ENCODE measurements around the gene SLC35B2. TPM values are rescaled to one million over a fixed set of nuclear protein-coding genes. Genes with fewer than 3 reads are reported as not detected.
A peak's percentile ranks its signal among the peaks of the same experiment; 100 is the strongest.

Gene SLC35B2
- total RNA-seq, 2 donors from 2014 or later: 42.7 to 52.2 TPM

- H3K9ac ChIP-seq (ENCODE audit: low read depth in 2 of 2, low read length in 2 of 2): no peak overlapping the region
- intact Hi-C loops (cut with DNase I): no loop called here
- no peaks in the 10 kb centered on the region for H3K36me3 ChIP-seq
- peaks cover 3% of the 10 kb centered on the region for H3K4me1 ChIP-seq
- no peak for DNase-seq
- H3K27ac ChIP-seq: no peak overlapping the region
- H3K27me3 ChIP-seq: no peaks in the 10 kb centered on the region
- no peaks in the 10 kb centered on the region for H3K9me3 ChIP-seq
- H3K4me3 ChIP-seq: no peak overlapping the region
- no peak for TF ChIP-seq CTCF (IDR thresholded peaks at IDR 0.05)
Observed at GRCh38 chr6:44228433-44228832, 28.9 kb downstream of the SLC35B2 start.

- TF ChIP-seq CTCF (IDR thresholded peaks at IDR 0.05): no peak
- no peak overlapping the region for H3K27ac ChIP-seq
- peaks cover 3% of the 10 kb centered on the region for H3K4me1 ChIP-seq
- H3K4me3 ChIP-seq: no peak overlapping the region
- no peaks in the 10 kb centered on the region for H3K36me3 ChIP-seq
- intact Hi-C loops (cut with DNase I): no loop called here
- H3K27me3 ChIP-seq: no peaks in the 10 kb centered on the region
- no peak overlapping the region for H3K9ac ChIP-seq (ENCODE audit: low read depth in 2 of 2, low read length in 2 of 2)
- DNase-seq: no peak
- H3K9me3 ChIP-seq: no peaks in the 10 kb centered on the region
Observed at GRCh38 chr6:44228031-44228430, 29.3 kb downstream of the SLC35B2 start.

- Histone ChIP-seq H3K27ac (no peak overlapping the region), H3K9ac (ENCODE audit: low read depth in 2 of 2, low read length in 2 of 2) (no peak overlapping the region), H3K27me3 (no peaks in the 10 kb centered on the region), H3K36me3 (no peaks in the 10 kb centered on the region), H3K4me3 (no peak overlapping the region), H3K4me1 (peaks cover 3% of the 10 kb centered on the region), H3K9me3 (no peaks in the 10 kb centered on the region)
- intact Hi-C loops (cut with DNase I): no loop called here
- no peak for TF ChIP-seq CTCF (IDR thresholded peaks at IDR 0.05)
- DNase-seq: no peak
Observed at GRCh38 chr6:44227148-44227793, 30.1 kb downstream of the SLC35B2 start.

- TF ChIP-seq CTCF (IDR thresholded peaks at IDR 0.05): no peak
- H3K36me3 ChIP-seq: no peaks in the 10 kb centered on the region
- H3K9ac ChIP-seq (ENCODE audit: low read depth in 2 of 2, low read length in 2 of 2): no peak overlapping the region
- DNase-seq: no peak
- no peaks in the 10 kb centered on the region for H3K9me3 ChIP-seq
- no peak overlapping the region for H3K4me3 ChIP-seq
- no peak overlapping the region for H3K27ac ChIP-seq
- no peaks in the 10 kb centered on the region for H3K27me3 ChIP-seq
- peaks cover 7% of the 10 kb centered on the region for H3K4me1 ChIP-seq
- intact Hi-C loops (cut with DNase I): no loop called here
Observed at GRCh38 chr6:44226368-44227147, 30.8 kb downstream of the SLC35B2 start.

- Histone ChIP-seq H3K4me3 (no peak overlapping the region), H3K27ac (no peak overlapping the region), H3K4me1 (peaks cover 7% of the 10 kb centered on the region), H3K36me3 (no peaks in the 10 kb centered on the region), H3K9ac (ENCODE audit: low read depth in 2 of 2, low read length in 2 of 2) (peak overlapping the region; percentile 19 to 29), H3K27me3 (no peaks in the 10 kb centered on the region), H3K9me3 (no peaks in the 10 kb centered on the region)
- no peak for DNase-seq
- intact Hi-C loops (cut with DNase I): no loop called here
- no peak for TF ChIP-seq CTCF (IDR thresholded peaks at IDR 0.05)
Observed at GRCh38 chr6:44225579-44226325, 31.6 kb downstream of the SLC35B2 start.

All from colonic mucosa (tissue), 4 donors.